Stimulated activated CD4-positive, alpha-beta T cell treated with anti-CD3 and anti-CD28 coated beads, Interleukin-1b, Interleukin-23, amount 100 ng/mL, for 24 hours (primary cell): ENCODE data around the gene MPZL3.
"Not testable (repeated sequence)": the region's sequence is repeated elsewhere in the genome, so short reads cannot be mapped to it uniquely, and the experiment has no call there.

ENCODE experiments used
- DNase-seq, 4 experiments: peaks; one replicate each; pipeline ENCODE4 v3.0.0-alpha.2; 2020; ENCODE audit warnings: low read depth in 4 of 4, low spot score in 1 of 4

MPZL3 gene

GRCh38 chr11:118186346-118187107 lies 65.6 kb downstream of the MPZL3 start:
- no peak for DNase-seq

GRCh38 chr11:118184784-118185579 lies 67.2 kb downstream of the MPZL3 start:
- no peak for DNase-seq

DNA sequence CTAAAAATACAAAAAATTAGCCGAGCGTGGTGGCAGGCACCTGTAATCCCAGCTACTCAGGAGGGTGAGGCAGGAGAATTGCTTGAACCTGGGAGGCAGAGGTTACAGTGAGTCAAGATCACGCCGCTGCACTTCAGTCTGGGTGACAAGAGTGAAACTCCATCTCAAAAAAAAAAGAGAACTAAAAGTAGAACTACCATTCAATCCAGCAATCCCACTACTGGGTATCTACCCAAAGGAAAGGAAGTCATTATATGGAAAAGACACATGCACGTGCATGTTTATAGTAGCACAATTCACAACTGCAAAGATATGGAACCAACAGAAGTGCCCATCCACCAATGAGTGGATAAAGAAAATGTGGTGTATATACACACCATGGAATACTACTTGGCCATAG lies 68.5 kb downstream of the MPZL3 start:
- not testable (repeated sequence) for DNase-seq

GRCh38 chr11:118180300-118180703 lies 71.9 kb downstream of the MPZL3 start:
- DNase-seq: no peak

- no peak for DNase-seq
Observed at GRCh38 chr11:118176778-118177134, 75.4 kb downstream of the MPZL3 start.
